Panc1 (cell line): Measurements from ENCODE around the gene CCNI.

Experiments used
- POLR2AphosphoS5 ChIP-seq: IDR thresholded peaks from 2 replicates; pipeline ENCODE4 v1.6.1; 2012; ENCODE audit warnings: mild to moderate bottlenecking, low read depth, low read length, moderate library complexity
- TCF7L2 ChIP-seq: IDR thresholded peaks from 2 replicates; pipeline ENCODE4 v1.6.1; 2011; ENCODE audit warnings: mild to moderate bottlenecking, low read depth, low read length, inconsistent platforms
- TF ChIP-seq, protein P1 (sequence below): fragments of 450-650 bp; IDR thresholded peaks from 2 replicates; pipeline ENCODE4 v1.5.1; 2017; ENCODE audit warnings: mild to moderate bottlenecking

DNA sequence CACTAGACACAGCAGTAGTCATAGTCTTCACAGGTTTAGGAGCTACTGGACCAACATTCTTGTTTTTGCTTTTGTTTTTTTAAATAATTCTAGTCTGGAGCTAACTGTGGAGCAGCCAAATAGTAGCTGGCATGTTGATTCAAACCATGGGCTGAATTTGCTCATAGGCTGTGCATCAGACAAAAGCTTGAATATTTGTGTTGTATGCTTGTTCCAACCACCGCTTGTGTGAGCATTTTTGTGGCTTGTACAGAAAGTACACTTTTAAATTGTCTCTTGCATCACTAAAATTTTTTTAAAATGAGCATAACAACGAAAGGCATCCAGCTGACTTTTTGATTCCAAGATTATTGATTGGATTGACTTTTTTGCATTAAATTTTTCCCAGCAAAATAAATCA lies 39.6 kb downstream of the CCNI start:
- TF ChIP-seq POLR2AphosphoS5 (no peak), TCF7L2 (no peak)
- TF ChIP-seq, protein P1, sequence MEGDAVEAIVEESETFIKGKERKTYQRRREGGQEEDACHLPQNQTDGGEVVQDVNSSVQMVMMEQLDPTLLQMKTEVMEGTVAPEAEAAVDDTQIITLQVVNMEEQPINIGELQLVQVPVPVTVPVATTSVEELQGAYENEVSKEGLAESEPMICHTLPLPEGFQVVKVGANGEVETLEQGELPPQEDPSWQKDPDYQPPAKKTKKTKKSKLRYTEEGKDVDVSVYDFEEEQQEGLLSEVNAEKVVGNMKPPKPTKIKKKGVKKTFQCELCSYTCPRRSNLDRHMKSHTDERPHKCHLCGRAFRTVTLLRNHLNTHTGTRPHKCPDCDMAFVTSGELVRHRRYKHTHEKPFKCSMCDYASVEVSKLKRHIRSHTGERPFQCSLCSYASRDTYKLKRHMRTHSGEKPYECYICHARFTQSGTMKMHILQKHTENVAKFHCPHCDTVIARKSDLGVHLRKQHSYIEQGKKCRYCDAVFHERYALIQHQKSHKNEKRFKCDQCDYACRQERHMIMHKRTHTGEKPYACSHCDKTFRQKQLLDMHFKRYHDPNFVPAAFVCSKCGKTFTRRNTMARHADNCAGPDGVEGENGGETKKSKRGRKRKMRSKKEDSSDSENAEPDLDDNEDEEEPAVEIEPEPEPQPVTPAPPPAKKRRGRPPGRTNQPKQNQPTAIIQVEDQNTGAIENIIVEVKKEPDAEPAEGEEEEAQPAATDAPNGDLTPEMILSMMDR = no peak
